PC-3 (cell line): Measurements from ENCODE around the gene ORAI2. TPM values are rescaled to one million over a fixed set of nuclear protein-coding genes. Genes with fewer than 3 reads are reported as not detected.
"Not testable (repeated sequence)": the region's sequence is repeated elsewhere in the genome, so short reads cannot be mapped to it uniquely, and the experiment has no call there.

Experiments used
- ATAC-seq: fragments of 200-7000 bp; cut with Tn5 transposase; 2 replicates; pipeline ENCODE4 v1.9.1; 2020; ENCODE audit warnings: mild to moderate bottlenecking, moderate library complexity
- BruUV-seq: library from RNA; stranded (reverse); fragments of 400-500 nt; replicated peaks from 2 replicates; lab custom pipeline; 2021; lab: Mats Ljungman, UMichigan
- CTCF ChIA-PET: fragments of 300-600 bp; sonication (Branson Sonifier 250); formaldehyde crosslinking; loops from one replicate; lab custom pipeline; 2022; ENCODE audit warnings: antibody characterized with exemption; lab: Charles Lee
- POLR2A ChIA-PET: fragments of 300-600 bp; sonication (Branson Sonifier 250); formaldehyde crosslinking; loops from one replicate; lab custom pipeline; 2022; ENCODE audit warnings: antibody characterized with exemption; ENCODE audit not compliant: unreplicated experiment; lab: Charles Lee
- DNase-seq: peaks from one replicate; pipeline ENCODE4 v3.0.0-alpha.2; 2015
- H2AFZ ChIP-seq: fragments of 300-600 bp; sonication (generic); 2 replicates; pipeline ENCODE4 v1.6.0; 2016; ENCODE audit warnings: antibody characterized with exemption, low read length
- H3F3A ChIP-seq: fragments of 300-600 bp; sonication (generic); one replicate; pipeline ENCODE4 v1.6.0; 2017; ENCODE audit warnings: antibody characterized with exemption, low read length, control low read depth, mild to moderate bottlenecking; ENCODE audit not compliant: unreplicated experiment
- H3K27ac ChIP-seq: fragments of 300-600 bp; sonication (generic); 2 replicates; pipeline ENCODE4 v1.5.1; 2016; ENCODE audit warnings: mild to moderate bottlenecking, low read length
- H3K27me3 ChIP-seq: fragments of 300-600 bp; sonication (generic); 2 replicates; pipeline ENCODE4 v1.6.1; 2016; ENCODE audit warnings: low read length, mixed read lengths
- H3K36me3 ChIP-seq: fragments of 300-600 bp; sonication (generic); 2 replicates; pipeline ENCODE4 v1.6.1; 2016; ENCODE audit warnings: low read depth, mixed run types, low read length, mixed read lengths
- H3K4me1 ChIP-seq: fragments of 300-600 bp; sonication (generic); 2 replicates; pipeline ENCODE4 v1.5.1; 2016; ENCODE audit warnings: low read length; ENCODE audit not compliant: insufficient read depth
- H3K4me2 ChIP-seq: fragments of 300-600 bp; sonication (generic); 2 replicates; pipeline ENCODE4 v1.6.0; 2016; ENCODE audit warnings: low read length
- H3K4me3 ChIP-seq: fragments of 300-600 bp; sonication (generic); 2 replicates; pipeline ENCODE4 v1.5.1; 2016; ENCODE audit warnings: mild to moderate bottlenecking, low read length, mixed read lengths
- H3K79me2 ChIP-seq: fragments of 300-600 bp; sonication (generic); 2 replicates; pipeline ENCODE4 v1.6.1; 2017; ENCODE audit warnings: low read length, mixed read lengths
- H3K9ac ChIP-seq: fragments of 300-600 bp; sonication (generic); 2 replicates; pipeline ENCODE4 v1.6.0; 2016; ENCODE audit warnings: mild to moderate bottlenecking, low read length
- H3K9me2 ChIP-seq: fragments of 300-600 bp; sonication (generic); replicated peaks from 2 replicates; pipeline ENCODE4 v1.6.1; 2016; ENCODE audit warnings: mixed run types, low read length, mixed read lengths
- H3K9me3 ChIP-seq: fragments of 300-600 bp; sonication (generic); 2 replicates; pipeline ENCODE4 v1.6.1; 2016; ENCODE audit warnings: low read length, mixed read lengths
- H4K20me1 ChIP-seq: fragments of 300-600 bp; sonication (generic); 2 replicates; pipeline ENCODE4 v1.6.1; 2016; ENCODE audit warnings: low read length, mixed read lengths
- intact Hi-C: fragments of 100-400 bp; cut with micrococcal nuclease; formaldehyde crosslinking; loops from 2 replicates; pipeline ENCODE4 v1.9.0; 2023
- total RNA-seq: library from RNA; depleted of rRNA; stranded (reverse); fragments of >200 nt; gene quantifications from 2 replicates; pipeline ENCODE4 v1.2.3, GENCODE V29; 2014

The ORAI2 gene
- total RNA-seq, 1 experiment from 2014 or later: 20.8 TPM

- peak; percentile 83 for ATAC-seq
- DNase-seq: peak; percentile 32
- POLR2A ChIA-PET, H3K27ac ChIP-seq, H3K4me2 ChIP-seq, H2AFZ ChIP-seq, H3K36me3 ChIP-seq, H3K9me3 ChIP-seq, H4K20me1 ChIP-seq, H3K79me2 ChIP-seq, H3K9ac ChIP-seq, H3K9me2 ChIP-seq, H3K4me1 ChIP-seq, H3F3A ChIP-seq, H3K27me3 ChIP-seq, intact Hi-C loops, CTCF ChIA-PET: not testable (repeated sequence)
- BruUV-seq: TSS peak; percentile 83
- peak within 1 kb of the TSS; percentile 53 for H3K4me3 ChIP-seq
Observed at GRCh38 chr7:102478314-102479208, 45.2 kb downstream of the ORAI2 start, which contains the start of gene POLR2J. Gene POLR2J (minus strand): TSS chr7:102478922. CDS start chr7:102478860, 62 bp downstream.

GRCh38 chr7:102479209-102479584 is 45.8 kb downstream of the ORAI2 start:
- H3K4me3 ChIP-seq, H3F3A ChIP-seq, POLR2A ChIA-PET, H3K36me3 ChIP-seq, intact Hi-C loops, H3K4me2 ChIP-seq, H3K9me2 ChIP-seq, DNase-seq, H3K4me1 ChIP-seq, H4K20me1 ChIP-seq, H3K27me3 ChIP-seq, BruUV-seq, H3K79me2 ChIP-seq, H2AFZ ChIP-seq, CTCF ChIA-PET, H3K9ac ChIP-seq, H3K27ac ChIP-seq, H3K9me3 ChIP-seq: not testable (repeated sequence)
- ATAC-seq: peak; percentile 2; the same call in 1 of the 2 replicates

GRCh38 chr7:102479982-102480637 is 46.7 kb downstream of the ORAI2 start:
- H3K79me2 ChIP-seq, H3K9ac ChIP-seq, H3K9me2 ChIP-seq, H3K4me1 ChIP-seq, H3K36me3 ChIP-seq, H3K9me3 ChIP-seq, H3F3A ChIP-seq, H2AFZ ChIP-seq, H3K27ac ChIP-seq, DNase-seq, BruUV-seq, intact Hi-C loops, H3K4me3 ChIP-seq, POLR2A ChIA-PET, H3K4me2 ChIP-seq, H4K20me1 ChIP-seq, H3K27me3 ChIP-seq: not testable (repeated sequence)
- peak; percentile 18; the same call in 1 of the 2 replicates for ATAC-seq
- CTCF ChIA-PET: interaction anchor here (1.2 kb wide), 1 partner anchor 192 kb away, joined by 7 read pairs; no protein-coding TSS in a partner anchor

- H3K4me3 ChIP-seq, H4K20me1 ChIP-seq, H3K4me1 ChIP-seq, H2AFZ ChIP-seq, ATAC-seq, H3K36me3 ChIP-seq, CTCF ChIA-PET, H3K27me3 ChIP-seq, H3K4me2 ChIP-seq, H3K79me2 ChIP-seq, H3K9me3 ChIP-seq, H3K9ac ChIP-seq, H3K27ac ChIP-seq, BruUV-seq, H3F3A ChIP-seq, H3K9me2 ChIP-seq, DNase-seq, POLR2A ChIA-PET, intact Hi-C loops: not testable (repeated sequence)
Observed at GRCh38 chr7:102481962-102482361, 48.6 kb downstream of the ORAI2 start.

- H3K27me3 ChIP-seq, H3K27ac ChIP-seq, CTCF ChIA-PET: not testable (repeated sequence)
Observed at GRCh38 chr7:102484317-102484716, 50.9 kb downstream of the ORAI2 start.

GRCh38 chr7:102490529-102491075 is 57.2 kb downstream of the ORAI2 start:
- H3K4me2 ChIP-seq, H3K79me2 ChIP-seq, BruUV-seq, H3K36me3 ChIP-seq, H3K4me1 ChIP-seq, H3K27me3 ChIP-seq, intact Hi-C loops, H3K27ac ChIP-seq, CTCF ChIA-PET, H3K9me2 ChIP-seq, H2AFZ ChIP-seq, H3F3A ChIP-seq, H3K4me3 ChIP-seq, DNase-seq, H3K9me3 ChIP-seq, H4K20me1 ChIP-seq, H3K9ac ChIP-seq, POLR2A ChIA-PET: not testable (repeated sequence)
- peak; percentile 84 for ATAC-seq

More at GRCh38 chr7:102484317-102484716, 50.9 kb downstream of the ORAI2 start:
- H3K4me3 ChIP-seq, H3K9ac ChIP-seq, H3K4me2 ChIP-seq, H3K36me3 ChIP-seq, intact Hi-C loops, DNase-seq, H3K4me1 ChIP-seq, H4K20me1 ChIP-seq, H3F3A ChIP-seq, H3K79me2 ChIP-seq, H3K9me3 ChIP-seq, BruUV-seq, H3K9me2 ChIP-seq, POLR2A ChIA-PET, H2AFZ ChIP-seq: not testable (repeated sequence)
- ATAC-seq: peak; percentile 60
